ENCODE results near the gene DNAI4. TPM values are rescaled to one million over a fixed set of nuclear protein-coding genes. Genes with fewer than 3 reads are reported as not detected.

DNAI4 gene
- total and polyA plus RNA-seq, 9 of the 15 experiments (the other 6 are each of a cell fraction or from before 2014, with no cell fraction given) = 0.57 to 4.8 (median 2.6) TPM; not detected in 1

- TF ChIP-seq ATF4 (CRISPR knock-in tag; IDR thresholded peaks at IDR 0.05) (peak; percentile 85), KDM1A (IDR thresholded peaks at IDR 0.05) (peak; percentile 97), KHSRP (IDR thresholded peaks at IDR 0.05) (peak; percentile 51; the same call in 1 of the 2 replicates), MNT (conservative IDR thresholded peaks at IDR 0.05) (peak in 1 of 2 experiments; percentile 28; a peak in 1 of 4 replicates), ZNF668 (CRISPR knock-in tag; IDR thresholded peaks at IDR 0.05) (no peak), RFX5 (IDR thresholded peaks at IDR 0.05; ENCODE audit: low read depth, low read length) (no peak), NEUROD1 (IDR thresholded peaks at IDR 0.05; ENCODE audit: borderline replicate concordance, low read depth, low read length, partially characterized antibody) (no peak), USF1 (CRISPR knock-in tag; IDR thresholded peaks at IDR 0.05) (0 out of 2 replicates have a peak, but pooled peaks have one; percentile 29), TEAD2 (tag; IDR thresholded peaks at IDR 0.05) (peak; percentile 92), RBBP5 (IDR thresholded peaks at IDR 0.05; ENCODE audit: borderline replicate concordance, insufficient read depth, low read length, poor library complexity, severe bottlenecking) (no peak), DLX4 (CRISPR knock-in tag; IDR thresholded peaks at IDR 0.05) (no peak), TEAD4 (IDR thresholded peaks at IDR 0.05; ENCODE audit: low read length) (peak; percentile 99), TEAD4 (CRISPR knock-in tag; IDR thresholded peaks at IDR 0.05; ENCODE audit: borderline replicate concordance) (no peak), ZNF133 (CRISPR knock-in tag; IDR thresholded peaks at IDR 0.05) (no peak), MAX (CRISPR knock-in tag; IDR thresholded peaks at IDR 0.05) (no peak), MTA2 (IDR thresholded peaks at IDR 0.05; ENCODE audit: low read depth) (peak; percentile 87), ZMIZ1 (IDR thresholded peaks at IDR 0.05; ENCODE audit: low read depth in 2 of 2, low read length in 2 of 2) (peak in 1 of 2 experiments; percentile 80; a peak in 2 of 4 replicates), PML (IDR thresholded peaks at IDR 0.05; ENCODE audit: low read length) (peak; percentile 94), PCBP2 (IDR thresholded peaks at IDR 0.05; ENCODE audit: low read depth, low read length, poor library complexity, severe bottlenecking) (no peak), ZNF280B (CRISPR knock-in tag; IDR thresholded peaks at IDR 0.05) (no peak)
These were observed 8.3 kb downstream of the DNAI4 start (continued) for GRCh38 chr1:66916320-66916719.
